ENCODE data around the gene CPN1. TPM values are rescaled to one million over a fixed set of nuclear protein-coding genes. Genes with fewer than 3 reads are reported as not detected.

Gene CPN1
- total and polyA plus RNA-seq, 10 of the 15 experiments (the other 5 are each of a cell fraction or from before 2014, with no cell fraction given), result 0.03 to 0.10 TPM; not detected in 8

- TF ChIP-seq RELB (IDR thresholded peaks at IDR 0.05; ENCODE audit: low read depth) (no peak), RCOR1 (conservative IDR thresholded peaks at IDR 0.05; ENCODE audit: low read depth, low read length) (no peak)
These were observed 76.7 kb downstream of the CPN1 start (continued) for GRCh38 chr10:100004805-100005510.

- ChIA-PET CTCF (interaction anchor here (0.8 to 11.3 kb wide), 3 partner anchors 7 to 246 kb away, joined by 3 to 116 read pairs (median 4); partner anchors contain the start of gene DNMBP), SMC1A (ENCODE audit: uncharacterized antibody, unreplicated experiment) (interaction anchor here (0.8 to 26.2 kb wide), 5 partner anchors 9 to 47 kb away, joined by 3 to 531 read pairs (median 3); no protein-coding TSS in a partner anchor), POLR2A (interaction anchor here (0.6 to 1.6 kb wide), 4 partner anchors 9 to 22 kb away, joined by 3 to 9 read pairs (median 4); no protein-coding TSS in a partner anchor), RAD21 (ENCODE audit: unreplicated experiment) (no interaction called here)
- Histone ChIP-seq H2AFZ (ENCODE audit: control insufficient read depth, low read depth, low read length) (no peak overlapping the region), H4K20me1 (ENCODE audit: control insufficient read depth, insufficient read depth) (peaks cover 4% of the 10 kb centered on the region; the same call in 1 of the 2 replicates), H3K9me3 (replicated peaks; ENCODE audit: control insufficient read depth, insufficient read depth, low read length) (no peaks in the 10 kb centered on the region; the same call in 1 of the 3 replicates), H3K4me1 (ENCODE audit: control insufficient read depth, insufficient read depth, low read length) (peaks cover 25% of the 10 kb centered on the region), H3K79me2 (ENCODE audit: control insufficient read depth, insufficient read depth, low read length) (peaks cover 96% of the 10 kb centered on the region), H3K27ac (ENCODE audit: control insufficient read depth, insufficient read depth) (peak overlapping the region; percentile 31; the same call in 1 of the 2 replicates), H3K9ac (ENCODE audit: control insufficient read depth, insufficient read depth, low read length) (no peak overlapping the region), H3K4me3 (peak overlapping the region; percentile 11; the same call in 1 of the 2 replicates), H3K36me3 (ENCODE audit: control insufficient read depth in 2 of 2, insufficient read depth in 2 of 2, low read length in 1 of 2) (peaks cover 0 to 20% of the 10 kb centered on the region in 2 experiments; a peak in 1 of 4 replicates), H3K4me2 (ENCODE audit: control insufficient read depth, insufficient read depth) (no peak overlapping the region; the same call in 1 of the 2 replicates), H3K27me3 (replicated peaks in 1 of 2; ENCODE audit: control insufficient read depth in 2 of 2, insufficient read depth in 2 of 2, low read length in 1 of 2) (no peaks in the 10 kb centered on the region)
- intact Hi-C loops (cut with micrococcal nuclease; ENCODE audit: unreplicated experiment), result no loop called here
- in situ Hi-C loops (cut with MboI), result no loop called here
- ATAC-seq, result no peak; the same call in 2 of the 3 replicates
- over 99% methylated on average over 6 of the region's 6 CpGs for WGBS (ENCODE audit: insufficient coverage, insufficient replicate concordance, low lambda C conversion rate, missing lambda C conversion rate)
- TSS peak; percentile 2 for BruUV-seq (replicated peaks)
- no peak for DNase-seq (ENCODE audit: low read depth, low spot score)
- no peak for FAIRE-seq
- TF ChIP-seq PBX3 (IDR thresholded peaks at IDR 0.05; ENCODE audit: insufficient replicate concordance, low read depth, low read length) (no peak), TBL1XR1 (IDR thresholded peaks at IDR 0.05; ENCODE audit: low read depth, low read length) (no peak), SMAD1 (IDR thresholded peaks at IDR 0.05; ENCODE audit: low read depth, partially characterized antibody) (no peak), SRF (IDR thresholded peaks at IDR 0.05; ENCODE audit: low read depth in 2 of 2, low read length in 2 of 2) (no peak), MXI1 (IDR thresholded peaks at IDR 0.05; ENCODE audit: low read depth, low read length) (no peak), RB1 (IDR thresholded peaks at IDR 0.05; ENCODE audit: borderline replicate concordance) (no peak), ELK1 (IDR thresholded peaks at IDR 0.05; ENCODE audit: low read depth, low read length) (no peak), RCOR1 (conservative IDR thresholded peaks at IDR 0.05; ENCODE audit: low read depth, low read length) (no peak), GABPA (IDR thresholded peaks at IDR 0.05; ENCODE audit: low read depth) (no peak), RAD21 (IDR thresholded peaks at IDR 0.05; ENCODE audit: insufficient read depth, low read depth, low read length) (no peak)
These were observed 81.5 kb downstream of the CPN1 start for GRCh38 chr10:100000109-100000644.

Data from GM12878 (cell line).